ENCODE results near the gene OR11A1.
"Not testable (repeated sequence)": the region's sequence is repeated elsewhere in the genome, so short reads cannot be mapped to it uniquely, and the experiment has no call there.

OR11A1 gene

DNA sequence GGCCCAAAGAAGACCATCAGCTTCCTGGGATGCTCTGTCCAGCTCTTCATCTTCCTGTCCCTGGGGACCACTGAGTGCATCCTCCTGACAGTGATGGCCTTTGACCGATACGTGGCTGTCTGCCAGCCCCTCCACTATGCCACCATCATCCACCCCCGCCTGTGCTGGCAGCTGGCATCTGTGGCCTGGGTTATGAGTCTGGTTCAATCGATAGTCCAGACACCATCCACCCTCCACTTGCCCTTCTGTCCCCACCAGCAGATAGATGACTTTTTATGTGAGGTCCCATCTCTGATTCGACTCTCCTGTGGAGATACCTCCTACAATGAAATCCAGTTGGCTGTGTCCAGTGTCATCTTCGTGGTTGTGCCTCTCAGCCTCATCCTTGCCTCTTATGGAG, 5.2 kb upstream of the OR11A1 start:
- Mint-ChIP-seq H3K27me3 (peaks cover 16 to 18% of the 10 kb centered on the region in 2 donors), H3K4me3 (no peak overlapping the region), H3K36me3 (no peaks in the 10 kb centered on the region), H3K9me3 (no peaks in the 10 kb centered on the region), H3K27ac (no peak overlapping the region), H3K4me1 (peaks cover 0 to 2% of the 10 kb centered on the region in 2 donors)
- ATAC-seq (replicated peaks) (no peak), DNase-seq (no peak)

DNA sequence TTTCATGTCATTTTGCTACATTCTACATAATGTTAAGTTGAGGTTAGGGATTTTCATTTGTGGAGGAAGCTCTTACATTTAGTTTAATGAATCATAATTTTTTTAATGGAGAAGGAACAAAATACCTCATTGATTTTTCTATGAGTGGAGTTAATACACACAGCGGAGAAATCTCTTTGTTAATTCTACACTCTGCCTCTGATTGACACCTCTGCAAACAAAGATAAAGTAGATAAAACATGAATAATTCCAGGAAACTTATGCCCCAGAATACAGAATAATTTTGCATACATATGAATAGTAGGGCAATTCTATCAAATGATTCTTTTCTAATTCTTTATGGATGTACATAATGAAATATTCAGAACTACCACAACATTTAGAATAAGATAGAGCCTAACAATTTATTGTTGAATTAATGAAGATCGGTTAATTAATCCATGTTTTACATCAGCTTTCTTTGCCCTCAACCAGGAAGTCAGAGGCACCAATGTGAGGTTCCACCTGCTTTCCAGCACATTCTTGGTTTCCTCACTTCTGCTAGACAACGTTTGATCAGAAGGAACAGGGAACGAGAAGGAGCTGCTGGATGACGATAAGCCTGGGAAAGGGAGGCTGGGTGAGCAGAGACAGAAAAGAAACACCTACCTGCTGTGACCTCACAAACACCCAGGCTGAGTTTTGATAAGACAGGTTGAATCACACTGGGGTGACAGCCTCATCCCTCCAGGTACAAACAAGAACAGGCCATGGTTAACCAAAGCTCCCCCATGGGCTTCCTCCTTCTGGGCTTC, 4.3 kb upstream of the OR11A1 start:
- Mint-ChIP-seq H3K9me3 (no peaks in the 10 kb centered on the region), H3K4me1 (peaks cover 0 to 2% of the 10 kb centered on the region in 2 donors), H3K36me3 (no peaks in the 10 kb centered on the region), H3K27ac (no peak overlapping the region), H3K4me3 (no peak overlapping the region), H3K27me3 (peaks cover 9 to 13% of the 10 kb centered on the region in 2 donors)
- no peak for DNase-seq
- no peak for ATAC-seq (replicated peaks)

- H3K4me1 Mint-ChIP-seq = no peaks in the 10 kb centered on the region
- no peaks in the 10 kb centered on the region for H3K36me3 Mint-ChIP-seq
- peaks cover 29 to 30% of the 10 kb centered on the region in 2 donors for H3K27me3 Mint-ChIP-seq
- H3K27ac Mint-ChIP-seq = no peak overlapping the region
- H3K4me3 Mint-ChIP-seq = no peak overlapping the region
- no peak for ATAC-seq (replicated peaks)
- peaks cover 0 to 3% of the 10 kb centered on the region in 2 donors for H3K9me3 Mint-ChIP-seq
- no peak for DNase-seq
Measured at GRCh38 chr6:29451471-29452193, 5.2 kb downstream of the OR11A1 start.

GRCh38 chr6:29447670-29448069, 9.2 kb downstream of the OR11A1 start:
- no peak for ATAC-seq (replicated peaks)
- Mint-ChIP-seq H3K27ac (no peak overlapping the region), H3K27me3 (peaks cover 46 to 49% of the 10 kb centered on the region in 2 donors), H3K4me3 (no peak overlapping the region), H3K4me1 (no peaks in the 10 kb centered on the region), H3K9me3 (peaks cover 9 to 10% of the 10 kb centered on the region in 2 donors), H3K36me3 (no peaks in the 10 kb centered on the region)
- no peak for DNase-seq

- not testable (repeated sequence) for H3K27ac Mint-ChIP-seq, H3K36me3 Mint-ChIP-seq
Measured at GRCh38 chr6:29444031-29444430, 12.8 kb downstream of the OR11A1 start.

DNA sequence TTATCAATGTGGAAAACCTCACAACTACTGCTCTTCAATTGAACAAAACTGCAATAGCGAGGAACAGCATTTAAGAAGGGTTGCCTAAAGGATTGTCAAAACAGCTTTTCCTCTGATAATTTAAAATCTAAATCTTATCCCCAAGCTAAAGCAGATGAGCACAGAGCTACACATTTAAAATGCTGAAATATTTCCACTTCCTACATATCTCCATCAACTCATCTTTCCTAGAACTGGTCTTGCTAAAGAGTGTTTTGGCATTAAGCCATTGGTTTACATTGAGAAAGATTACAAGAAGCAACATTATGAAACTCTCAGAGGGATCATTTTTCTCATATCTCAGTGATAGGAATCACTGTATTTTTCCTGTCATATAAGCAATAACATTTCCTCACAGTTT, 14.2 kb downstream of the OR11A1 start:
- ATAC-seq (replicated peaks) (no peak), DNase-seq (no peak)
- Mint-ChIP-seq H3K4me3 (no peak overlapping the region), H3K4me1 (no peaks in the 10 kb centered on the region), H3K27me3 (peaks cover 34 to 35% of the 10 kb centered on the region in 2 donors), H3K27ac (no peak overlapping the region), H3K36me3 (no peaks in the 10 kb centered on the region), H3K9me3 (peaks cover 6 to 10% of the 10 kb centered on the region in 2 donors)

More at GRCh38 chr6:29444031-29444430, 12.8 kb downstream of the OR11A1 start:
- Mint-ChIP-seq H3K9me3 (peaks cover 6 to 10% of the 10 kb centered on the region in 2 donors), H3K27me3 (peaks cover 35 to 44% of the 10 kb centered on the region in 2 donors)
- H3K4me1 Mint-ChIP-seq; ATAC-seq (replicated peaks); DNase-seq; H3K4me3 Mint-ChIP-seq: not testable (repeated sequence)

DNA sequence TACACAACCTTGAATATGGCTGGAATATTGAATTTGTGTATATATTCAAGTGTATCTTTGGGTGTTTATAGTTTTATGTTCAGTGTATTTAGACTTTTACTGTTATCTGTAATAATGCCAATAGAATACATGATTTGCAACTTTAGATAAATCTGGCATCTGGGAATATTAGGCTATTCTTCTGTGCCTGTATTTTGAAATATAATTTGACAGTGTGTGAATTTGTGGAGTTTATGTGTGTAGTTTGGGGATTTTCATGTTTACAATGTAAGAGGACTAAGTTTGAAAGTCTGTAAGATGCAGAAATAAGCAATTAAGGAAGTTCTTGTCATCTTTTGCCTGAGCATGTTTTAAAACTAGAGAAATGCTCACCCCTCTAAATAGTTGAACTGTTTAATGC, 17.9 kb downstream of the OR11A1 start, which contains the start of gene OR10C1:
TSS of gene OR10C1 (plus strand) at position 301 of the 400 bp plus-strand sequence. CDS start 710 bp downstream, outside the sequence.
- Mint-ChIP-seq H3K27me3 (peaks cover 15 to 25% of the 10 kb centered on the region in 2 donors), H3K9me3 (peaks cover under 1 to 2% of the 10 kb centered on the region in 2 donors), H3K27ac (no peak within 1 kb of the TSS), H3K36me3 (no peaks in the 10 kb centered on the region), H3K4me3 (no peak within 1 kb of the TSS), H3K4me1 (no peaks in the 10 kb centered on the region)
- no peak for ATAC-seq (replicated peaks)
- no peak for DNase-seq

GRCh38 chr6:29436730-29437129, 20.1 kb downstream of the OR11A1 start:
- not testable (repeated sequence) for DNase-seq; H3K4me3 Mint-ChIP-seq; H3K9me3 Mint-ChIP-seq; H3K4me1 Mint-ChIP-seq; H3K36me3 Mint-ChIP-seq; ATAC-seq (replicated peaks); H3K27ac Mint-ChIP-seq
- H3K27me3 Mint-ChIP-seq = peaks cover 15 to 31% of the 10 kb centered on the region in 2 donors

DNA sequence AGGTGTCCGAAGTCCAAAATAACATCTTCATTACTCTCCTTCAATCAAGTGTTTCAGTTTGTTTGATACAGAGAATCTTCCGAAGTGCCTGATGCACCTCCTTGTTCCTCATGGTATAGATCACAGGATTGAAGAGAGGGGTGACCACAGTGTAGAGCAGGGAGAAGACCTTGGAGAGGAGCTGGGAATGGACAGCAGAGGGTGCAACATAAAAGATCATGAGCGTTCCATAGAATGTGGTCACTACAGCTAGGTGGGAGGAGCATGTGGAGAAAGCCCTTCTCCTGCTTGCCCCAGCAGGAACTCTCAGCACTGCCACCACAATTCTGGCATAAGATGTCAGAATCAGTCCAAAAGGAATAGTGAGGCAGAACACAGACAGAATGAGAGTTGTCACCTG, 30.2 kb downstream of the OR11A1 start:
- ATAC-seq (replicated peaks) = no peak
- Mint-ChIP-seq H3K27ac (no peak overlapping the region), H3K27me3 (peaks cover 16 to 19% of the 10 kb centered on the region in 2 donors), H3K4me1 (no peaks in the 10 kb centered on the region), H3K36me3 (no peaks in the 10 kb centered on the region), H3K4me3 (no peak overlapping the region), H3K9me3 (no peaks in the 10 kb centered on the region)
- no peak for DNase-seq

- DNase-seq = no peak
- ATAC-seq (replicated peaks) = no peak
- Mint-ChIP-seq H3K4me3 (no peak overlapping the region), H3K36me3 (no peaks in the 10 kb centered on the region), H3K27me3 (peaks cover 17 to 19% of the 10 kb centered on the region in 2 donors), H3K9me3 (peaks cover 0 to 1% of the 10 kb centered on the region in 2 donors), H3K27ac (no peak overlapping the region), H3K4me1 (no peaks in the 10 kb centered on the region)
Measured at GRCh38 chr6:29425075-29425474, 31.8 kb downstream of the OR11A1 start.

DNA sequence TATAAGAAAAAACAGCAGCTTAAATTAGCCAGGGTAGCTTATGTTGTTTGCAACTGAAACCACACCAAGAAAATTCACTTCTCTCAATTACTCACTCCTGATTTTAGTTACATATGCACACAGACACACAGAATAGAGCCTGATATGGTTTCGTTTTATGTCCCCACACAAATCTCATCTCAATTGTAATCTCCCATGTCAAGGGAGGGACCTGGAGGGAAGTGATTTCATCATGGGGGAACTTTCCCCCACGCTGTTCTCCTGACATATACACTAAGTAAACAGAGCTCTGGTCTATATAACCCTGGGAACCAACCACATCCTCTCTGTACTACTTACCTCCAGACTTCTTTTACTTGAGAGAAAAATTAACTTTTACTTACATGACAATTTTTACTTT, 32.3 kb downstream of the OR11A1 start:
- no peak overlapping the region for H3K4me3 Mint-ChIP-seq

DNA sequence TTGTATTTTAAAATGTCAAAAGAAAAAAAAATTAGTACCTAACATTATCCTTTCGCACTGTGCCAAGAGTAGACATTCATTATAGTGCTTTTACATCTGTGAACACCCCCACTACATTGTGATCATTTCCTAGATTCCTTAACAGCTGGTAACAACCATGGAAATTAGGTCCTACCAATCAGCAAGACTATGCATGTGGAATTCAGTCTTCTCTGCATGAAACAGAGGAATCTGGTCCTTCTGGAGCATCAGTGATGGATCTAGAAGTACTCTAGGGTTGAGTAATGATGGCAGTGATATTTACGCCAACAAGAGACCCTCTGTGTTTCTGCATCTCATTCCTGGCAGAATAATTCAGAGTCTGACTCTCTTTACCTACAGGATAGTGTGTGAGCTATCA, 32.7 kb downstream of the OR11A1 start:
- H3K4me3 Mint-ChIP-seq = no peak overlapping the region
- no peaks in the 10 kb centered on the region for H3K36me3 Mint-ChIP-seq
- DNase-seq (no peak), ATAC-seq (replicated peaks) (no peak)
- peaks cover 16 to 19% of the 10 kb centered on the region in 2 donors for H3K27me3 Mint-ChIP-seq
- H3K9me3 Mint-ChIP-seq = peaks cover 0 to 1% of the 10 kb centered on the region in 2 donors
- no peaks in the 10 kb centered on the region for H3K4me1 Mint-ChIP-seq
- no peak overlapping the region for H3K27ac Mint-ChIP-seq

More for the DNA sequence above, 32.3 kb downstream of the OR11A1 start:
- DNase-seq = no peak
- H3K4me1 Mint-ChIP-seq = no peaks in the 10 kb centered on the region
- peaks cover 16 to 19% of the 10 kb centered on the region in 2 donors for H3K27me3 Mint-ChIP-seq
- H3K27ac Mint-ChIP-seq = no peak overlapping the region
- ATAC-seq (replicated peaks) = no peak
- H3K36me3 Mint-ChIP-seq = no peaks in the 10 kb centered on the region
- peaks cover 0 to 1% of the 10 kb centered on the region in 2 donors for H3K9me3 Mint-ChIP-seq

- Mint-ChIP-seq H3K27me3 (peaks cover 7 to 9% of the 10 kb centered on the region in 2 donors), H3K4me1 (no peaks in the 10 kb centered on the region), H3K4me3 (no peak overlapping the region), H3K27ac (no peak overlapping the region), H3K36me3 (no peaks in the 10 kb centered on the region), H3K9me3 (peaks cover 0 to 1% of the 10 kb centered on the region in 2 donors)
- DNase-seq (no peak), ATAC-seq (replicated peaks) (no peak)
Measured at GRCh38 chr6:29419516-29419915, 37.4 kb downstream of the OR11A1 start.

- H3K36me3 Mint-ChIP-seq = no peaks in the 10 kb centered on the region
- DNase-seq (no peak), ATAC-seq (replicated peaks) (no peak)
- H3K27me3 Mint-ChIP-seq = peaks cover 31 to 36% of the 10 kb centered on the region in 2 donors
- H3K27ac Mint-ChIP-seq = no peak within 1 kb of the TSS
- peaks cover 15 to 18% of the 10 kb centered on the region in 2 donors for H3K9me3 Mint-ChIP-seq
- no peaks in the 10 kb centered on the region for H3K4me1 Mint-ChIP-seq
- no peak within 1 kb of the TSS for H3K4me3 Mint-ChIP-seq
Measured at GRCh38 chr6:29414588-29414987, 42.3 kb downstream of the OR11A1 start, which contains the start of gene OR12D1. OR12D1 (plus strand) TSS chr6:29414928.

All from stimulated activated naive B cell treated with anti-CD40 and anti-IgM and Interleukin-4, amounts not matched to agents 10 μg/mL and 1 μg/mL and 100 μg/mL, for 72 hours (primary cell).